CD4-positive, alpha-beta T cell treated with Interleukin-4 for 1 hour (primary cell): ENCODE results near the gene FBXO38.

Source experiments
- DNase-seq, 2 donors: peaks; one replicate each; pipeline ENCODE4 v3.0.0-alpha.2; 2020 to 2022

The FBXO38 gene

GRCh38 chr5:148383564-148384379 lies at the start of gene FBXO38:
FBXO38 (plus strand) TSS chr5:148383958; CDS start chr5:148394777, 10,819 bp downstream.
- peak; percentile 98 for DNase-seq

- DNase-seq: no peak
These were observed 48.5 kb upstream of the FBXO38 start, which contains the start of gene SPINK9 for GRCh38 chr5:148335259-148335658. SPINK9 (plus strand) TSS chr5:148335559; CDS start chr5:148335614, 55 bp downstream.

GRCh38 chr5:148336704-148337435 lies 46.9 kb upstream of the FBXO38 start:
- DNase-seq: no peak

- no peak for DNase-seq
These were observed 41.2 kb upstream of the FBXO38 start for GRCh38 chr5:148342371-148343045.

GRCh38 chr5:148343046-148343407 lies 40.7 kb upstream of the FBXO38 start:
- DNase-seq: no peak

- DNase-seq: no peak
These were observed 39.9 kb upstream of the FBXO38 start for GRCh38 chr5:148343603-148344487.

- no peak for DNase-seq
These were observed 36.1 kb upstream of the FBXO38 start for GRCh38 chr5:148347706-148348105.

GRCh38 chr5:148352696-148353095 lies 31.1 kb upstream of the FBXO38 start:
- DNase-seq: no peak

GRCh38 chr5:148353634-148354033 lies 30.1 kb upstream of the FBXO38 start:
- no peak for DNase-seq

GRCh38 chr5:148364343-148364742 lies 19.4 kb upstream of the FBXO38 start:
- DNase-seq: no peak

GRCh38 chr5:148368299-148368698 lies 15.5 kb upstream of the FBXO38 start:
- DNase-seq: no peak

- DNase-seq: no peak
These were observed 11.5 kb upstream of the FBXO38 start for GRCh38 chr5:148372166-148372725.

GRCh38 chr5:148372893-148373292 lies 10.9 kb upstream of the FBXO38 start:
- no peak for DNase-seq

- peak; percentile 34 to 41 for DNase-seq
These were observed 8.9 kb upstream of the FBXO38 start for GRCh38 chr5:148374690-148375360.

- no peak for DNase-seq
These were observed 7.6 kb upstream of the FBXO38 start for GRCh38 chr5:148376198-148376597.

GRCh38 chr5:148378670-148379069 lies 5.1 kb upstream of the FBXO38 start:
- DNase-seq: no peak

- DNase-seq: no peak
These were observed 4.4 kb upstream of the FBXO38 start for GRCh38 chr5:148379340-148379739.

GRCh38 chr5:148381906-148382305 lies 1.9 kb upstream of the FBXO38 start:
- no peak for DNase-seq

GRCh38 chr5:148382961-148383360 lies 797 bp upstream of the FBXO38 start:
- no peak for DNase-seq

GRCh38 chr5:148384380-148384737 lies 601 bp downstream of the FBXO38 start:
- no peak for DNase-seq

GRCh38 chr5:148385094-148385493 lies 1.3 kb downstream of the FBXO38 start:
- DNase-seq: no peak

- DNase-seq: no peak
These were observed 2.3 kb downstream of the FBXO38 start for GRCh38 chr5:148386041-148386440.
